Activated T-cell treated with anti-CD3 and anti-CD28 coated beads, Interleukin-2, amount 50 U/mL, for 24 hours (primary cell): ENCODE measurements around the gene CDCP2.

Experiments used
- DNase-seq: peaks from one replicate; pipeline ENCODE4 v3.0.0-alpha.2; 2020
- H3K27ac Mint-ChIP-seq: 2 replicates; pipeline ENCODE4 v1.8.0; 2020; ENCODE audit warnings: mild to moderate bottlenecking, mixed read lengths
- H3K27me3 Mint-ChIP-seq: 2 replicates; pipeline ENCODE4 v1.8.0; 2020; ENCODE audit warnings: mixed read lengths
- H3K36me3 Mint-ChIP-seq: 2 replicates; pipeline ENCODE4 v1.8.0; 2020; ENCODE audit warnings: low read depth, mixed read lengths
- H3K4me1 Mint-ChIP-seq: 2 replicates; pipeline ENCODE4 v1.8.0; 2020; ENCODE audit warnings: low read depth, mixed read lengths
- H3K4me3 Mint-ChIP-seq: 2 replicates; pipeline ENCODE4 v1.8.0; 2020; ENCODE audit warnings: mild to moderate bottlenecking, moderate library complexity, mixed read lengths
- H3K9me3 Mint-ChIP-seq: 2 replicates; pipeline ENCODE4 v1.8.0; 2020; ENCODE audit warnings: mixed read lengths

Gene CDCP2

DNA sequence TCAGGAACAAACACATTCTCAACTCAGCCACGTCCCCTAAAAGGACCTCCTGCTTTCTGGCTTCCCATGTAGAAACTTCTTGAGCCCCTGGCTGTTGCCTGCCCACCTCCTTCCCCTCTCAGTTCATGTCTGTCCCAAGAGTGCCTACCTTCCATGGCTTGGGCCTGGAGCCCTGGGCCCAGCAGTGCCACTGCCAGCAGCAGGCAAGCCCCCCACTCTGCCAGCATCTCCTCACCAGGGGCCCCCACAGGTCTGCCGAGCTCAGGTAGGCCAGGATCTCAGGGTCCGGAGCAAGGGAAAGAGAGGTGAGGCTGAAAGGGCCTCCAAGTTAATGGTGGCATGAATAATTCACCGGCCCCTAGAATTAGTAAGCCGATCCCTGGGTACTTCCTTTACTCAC, at the start of gene CDCP2:
CDCP2 (minus strand) TSS at position 305 of the 400 bp plus-strand sequence; CDS start at position 227, 78 bp downstream.
- Mint-ChIP-seq H3K36me3 (no peaks in the 10 kb centered on the region), H3K9me3 (no peaks in the 10 kb centered on the region), H3K4me1 (no peaks in the 10 kb centered on the region), H3K27me3 (no peaks in the 10 kb centered on the region), H3K27ac (no peak within 1 kb of the TSS), H3K4me3 (no peak within 1 kb of the TSS)
- no peak for DNase-seq

DNA sequence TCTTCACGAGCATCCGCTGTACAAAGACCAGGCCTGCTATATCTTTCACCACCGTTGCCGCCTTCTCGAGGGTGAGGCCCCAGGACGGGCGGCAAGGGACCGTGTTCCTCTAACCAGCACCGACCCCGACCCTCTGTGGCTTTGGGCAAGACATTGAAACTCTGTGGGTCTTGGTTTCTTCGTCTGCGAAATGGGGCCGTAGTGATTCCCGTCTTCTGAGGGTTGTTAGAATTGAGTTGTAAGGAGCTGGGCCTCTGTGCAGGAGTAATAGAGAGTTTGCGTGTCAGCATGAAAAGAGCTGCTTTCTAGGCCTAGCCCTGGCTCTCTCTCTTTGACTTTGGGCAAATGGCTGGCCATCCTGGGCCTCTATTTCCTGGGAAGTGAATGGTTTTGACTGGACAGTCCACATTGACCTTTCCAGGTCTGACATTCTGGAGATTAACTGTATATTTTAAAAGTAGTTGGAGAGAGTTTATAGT, 47.8 kb upstream of the CDCP2 start:
- DNase-seq: no peak
- Mint-ChIP-seq H3K4me1 (peaks cover 38% of the 10 kb centered on the region), H3K27ac (peak overlapping the region; percentile 92), H3K9me3 (no peaks in the 10 kb centered on the region), H3K36me3 (peaks cover 56% of the 10 kb centered on the region), H3K4me3 (peak overlapping the region; percentile 96), H3K27me3 (no peaks in the 10 kb centered on the region)

DNA sequence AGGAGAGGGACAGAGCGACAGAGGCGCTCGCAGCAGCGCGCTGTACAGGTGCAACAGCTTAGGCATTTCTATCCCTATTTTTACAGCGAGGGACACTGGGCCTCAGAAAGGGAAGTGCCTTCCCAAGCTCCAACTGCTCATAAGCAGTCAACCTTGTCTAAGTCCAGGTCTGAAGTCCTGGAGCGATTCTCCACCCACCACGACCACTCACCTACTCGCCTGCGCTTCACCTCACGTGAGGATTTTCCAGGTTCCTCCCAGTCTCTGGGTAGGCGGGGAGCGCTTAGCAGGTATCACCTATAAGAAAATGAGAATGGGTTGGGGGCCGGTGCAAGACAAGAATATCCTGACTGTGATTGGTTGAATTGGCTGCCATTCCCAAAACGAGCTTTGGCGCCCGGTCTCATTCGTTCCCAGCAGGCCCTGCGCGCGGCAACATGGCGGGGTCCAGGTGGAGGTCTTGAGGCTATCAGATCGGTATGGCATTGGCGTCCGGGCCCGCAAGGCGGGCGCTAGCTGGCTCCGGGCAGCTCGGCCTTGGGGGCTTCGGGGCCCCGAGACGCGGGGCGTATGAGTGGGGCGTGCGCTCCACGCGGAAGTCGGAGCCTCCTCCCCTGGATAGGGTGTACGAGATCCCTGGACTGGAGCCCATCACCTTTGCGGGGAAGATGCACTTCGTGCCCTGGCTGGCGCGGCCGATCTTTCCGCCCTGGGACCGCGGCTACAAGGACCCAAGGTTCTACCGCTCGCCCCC, 47.1 kb upstream of the CDCP2 start, which contains the start of the genes CYB5RL and MRPL37:
CYB5RL (minus strand) TSS at position 266 of the 754 bp plus-strand sequence. CDS start 4,414 bp downstream, outside the sequence.
MRPL37 (plus strand) TSS at position 403 of the 754 bp plus-strand sequence; CDS start at position 480, 77 bp downstream.
- H3K9me3 Mint-ChIP-seq: no peaks in the 10 kb centered on the region
- DNase-seq: peak; percentile 90
- H3K27me3 Mint-ChIP-seq: no peaks in the 10 kb centered on the region
- peaks cover 37% of the 10 kb centered on the region for H3K4me1 Mint-ChIP-seq
- H3K36me3 Mint-ChIP-seq: peaks cover 54% of the 10 kb centered on the region
- peak within 1 kb of the TSS; percentile 92 for H3K27ac Mint-ChIP-seq
- peak within 1 kb of the TSS; percentile 96 for H3K4me3 Mint-ChIP-seq

DNA sequence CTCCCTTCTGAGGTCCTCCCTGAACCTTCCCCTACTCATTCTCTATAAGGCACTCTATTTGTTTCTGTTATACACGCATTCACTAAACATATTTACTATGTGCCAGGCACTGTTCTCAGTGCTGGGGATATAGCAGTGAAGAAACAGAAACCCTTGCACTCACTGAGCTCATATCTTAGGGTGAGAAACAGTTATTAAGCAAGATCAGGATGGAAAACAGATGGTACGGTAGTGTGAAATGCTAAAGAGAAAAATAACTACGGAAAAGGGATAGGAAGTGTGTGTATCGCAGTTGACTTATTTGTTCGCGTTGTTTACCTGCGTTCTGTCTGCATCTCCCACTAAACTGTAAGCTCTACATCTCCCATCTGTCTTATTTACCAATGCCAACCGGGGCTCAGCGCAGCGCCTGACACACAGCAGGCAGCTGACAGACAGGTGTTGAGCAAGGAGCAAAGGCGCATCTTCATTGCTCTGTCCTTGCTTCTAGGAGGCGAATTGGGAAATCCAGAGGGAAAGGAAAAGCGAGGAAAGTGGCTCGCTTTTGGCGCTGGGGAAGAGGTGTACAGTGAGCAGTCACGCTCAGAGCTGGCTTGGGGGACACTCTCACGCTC, 46.5 kb upstream of the CDCP2 start:
- H3K36me3 Mint-ChIP-seq: peaks cover 53% of the 10 kb centered on the region
- H3K9me3 Mint-ChIP-seq: no peaks in the 10 kb centered on the region
- no peak for DNase-seq
- H3K27me3 Mint-ChIP-seq: no peaks in the 10 kb centered on the region
- peak overlapping the region; percentile 92 for H3K27ac Mint-ChIP-seq
- H3K4me1 Mint-ChIP-seq: peaks cover 35% of the 10 kb centered on the region
- H3K4me3 Mint-ChIP-seq: peak overlapping the region; percentile 96

DNA sequence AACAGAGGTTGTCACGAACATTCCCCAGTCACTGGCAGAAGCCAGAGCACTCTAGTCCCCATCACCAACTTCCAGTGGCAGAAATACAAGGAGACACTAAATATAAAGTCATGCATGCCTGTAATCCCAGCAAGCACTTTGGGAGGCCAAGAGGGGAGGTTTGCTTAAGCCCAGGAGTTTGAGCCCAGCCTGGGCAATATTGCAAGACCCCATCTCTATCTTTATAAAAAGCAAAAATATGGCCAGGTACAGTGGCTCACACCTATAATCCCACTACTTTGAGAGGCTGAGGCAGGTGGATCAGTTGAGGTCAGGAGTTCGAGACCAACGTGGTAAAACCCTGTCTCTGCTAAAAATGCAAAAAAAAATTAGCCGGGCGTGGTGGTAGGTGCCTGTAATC, 40.7 kb upstream of the CDCP2 start:
- no peaks in the 10 kb centered on the region for H3K27me3 Mint-ChIP-seq
- no peak overlapping the region for H3K4me3 Mint-ChIP-seq
- no peaks in the 10 kb centered on the region for H3K9me3 Mint-ChIP-seq
- H3K36me3 Mint-ChIP-seq: peaks cover 58% of the 10 kb centered on the region
- no peak for DNase-seq
- no peak overlapping the region for H3K27ac Mint-ChIP-seq
- H3K4me1 Mint-ChIP-seq: no peaks in the 10 kb centered on the region

DNA sequence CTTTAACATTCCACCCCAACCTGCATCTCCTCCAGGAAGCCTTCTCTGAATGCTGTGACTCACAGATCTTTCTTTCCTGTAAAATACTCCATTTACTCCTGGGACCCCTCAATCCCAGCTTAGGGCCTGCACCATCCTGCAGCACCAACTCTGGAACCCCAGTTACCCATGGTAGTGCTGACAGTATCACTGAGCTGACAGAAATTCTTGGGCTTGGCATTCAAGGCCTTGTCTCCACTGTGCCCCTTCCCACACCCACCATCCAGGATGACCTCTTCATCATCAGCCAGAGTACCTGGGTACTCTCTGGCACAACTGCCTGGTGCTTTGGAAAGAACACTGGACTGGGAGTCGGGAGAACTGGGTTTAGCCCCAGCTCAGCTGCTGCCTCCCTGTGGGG, 38.7 kb upstream of the CDCP2 start:
- Mint-ChIP-seq H3K27ac (no peak overlapping the region), H3K4me3 (no peak overlapping the region), H3K27me3 (no peaks in the 10 kb centered on the region), H3K9me3 (no peaks in the 10 kb centered on the region), H3K4me1 (no peaks in the 10 kb centered on the region), H3K36me3 (peaks cover 75% of the 10 kb centered on the region)
- no peak for DNase-seq

DNA sequence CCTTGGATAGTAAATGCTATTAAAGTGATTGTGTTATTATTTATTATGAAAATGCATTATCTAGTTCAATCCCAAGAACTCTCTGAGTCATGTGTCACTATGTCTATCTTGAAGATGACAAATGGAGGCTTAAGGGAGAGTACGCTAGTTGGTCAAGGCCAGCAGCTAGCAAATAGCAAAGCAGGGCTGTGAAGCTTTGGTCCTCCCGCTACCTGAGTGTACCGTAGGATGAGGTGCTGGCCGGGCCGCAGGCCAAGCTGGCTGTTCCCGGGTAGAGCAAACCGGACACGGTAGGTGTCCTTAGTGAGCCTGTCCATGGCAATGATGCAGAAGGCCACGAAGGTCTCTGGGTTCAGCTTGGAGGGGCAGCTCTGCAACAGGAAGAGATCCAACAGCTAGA, 37.7 kb upstream of the CDCP2 start:
- Mint-ChIP-seq H3K4me3 (no peak overlapping the region), H3K4me1 (no peaks in the 10 kb centered on the region), H3K27ac (no peak overlapping the region), H3K36me3 (peaks cover 83% of the 10 kb centered on the region), H3K27me3 (no peaks in the 10 kb centered on the region), H3K9me3 (no peaks in the 10 kb centered on the region)
- no peak for DNase-seq

DNA sequence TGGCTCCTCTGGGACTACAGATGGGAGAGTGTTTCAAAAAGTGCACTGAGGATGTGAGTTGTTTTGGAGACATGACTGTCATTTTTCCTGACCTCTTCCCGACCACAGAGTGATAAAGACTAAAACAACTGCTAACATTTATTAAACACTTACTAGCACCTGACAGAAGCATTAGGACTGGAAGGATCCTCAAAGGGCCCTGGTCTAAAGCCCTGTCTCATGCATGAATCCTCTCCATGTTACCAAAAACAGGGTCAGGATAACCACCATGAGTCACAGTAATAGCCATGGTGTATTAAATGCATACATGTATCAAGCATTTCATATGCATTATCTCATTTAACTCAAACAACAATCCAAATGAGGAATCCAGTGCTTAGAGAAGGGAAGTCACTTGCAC, 35.5 kb upstream of the CDCP2 start:
- Mint-ChIP-seq H3K4me1 (no peaks in the 10 kb centered on the region), H3K4me3 (no peak overlapping the region), H3K36me3 (peaks cover 82% of the 10 kb centered on the region), H3K9me3 (no peaks in the 10 kb centered on the region), H3K27ac (no peak overlapping the region), H3K27me3 (no peaks in the 10 kb centered on the region)
- DNase-seq: no peak

DNA sequence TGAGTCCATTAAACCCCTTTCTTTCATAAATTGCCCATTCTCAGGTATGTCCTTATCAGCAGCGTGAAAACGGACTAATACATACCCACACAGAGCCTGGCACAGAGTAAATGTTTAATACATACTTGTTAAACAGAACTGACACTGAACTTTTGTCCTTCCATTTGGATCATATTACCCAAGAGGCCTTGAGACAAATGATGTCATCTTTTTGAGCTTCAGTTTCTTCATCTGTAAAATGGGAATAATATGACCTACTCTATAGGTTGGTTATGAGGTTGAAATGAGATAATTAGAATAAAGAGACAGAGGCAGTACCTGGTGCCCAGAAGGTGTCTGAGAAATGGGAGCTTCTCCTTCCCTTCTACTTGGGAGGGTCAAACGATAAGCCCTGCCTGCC, 33.3 kb upstream of the CDCP2 start:
- no peaks in the 10 kb centered on the region for H3K27me3 Mint-ChIP-seq
- DNase-seq: no peak
- H3K9me3 Mint-ChIP-seq: no peaks in the 10 kb centered on the region
- H3K4me3 Mint-ChIP-seq: no peak overlapping the region
- peaks cover 71% of the 10 kb centered on the region for H3K36me3 Mint-ChIP-seq
- no peak overlapping the region for H3K27ac Mint-ChIP-seq
- H3K4me1 Mint-ChIP-seq: no peaks in the 10 kb centered on the region

DNA sequence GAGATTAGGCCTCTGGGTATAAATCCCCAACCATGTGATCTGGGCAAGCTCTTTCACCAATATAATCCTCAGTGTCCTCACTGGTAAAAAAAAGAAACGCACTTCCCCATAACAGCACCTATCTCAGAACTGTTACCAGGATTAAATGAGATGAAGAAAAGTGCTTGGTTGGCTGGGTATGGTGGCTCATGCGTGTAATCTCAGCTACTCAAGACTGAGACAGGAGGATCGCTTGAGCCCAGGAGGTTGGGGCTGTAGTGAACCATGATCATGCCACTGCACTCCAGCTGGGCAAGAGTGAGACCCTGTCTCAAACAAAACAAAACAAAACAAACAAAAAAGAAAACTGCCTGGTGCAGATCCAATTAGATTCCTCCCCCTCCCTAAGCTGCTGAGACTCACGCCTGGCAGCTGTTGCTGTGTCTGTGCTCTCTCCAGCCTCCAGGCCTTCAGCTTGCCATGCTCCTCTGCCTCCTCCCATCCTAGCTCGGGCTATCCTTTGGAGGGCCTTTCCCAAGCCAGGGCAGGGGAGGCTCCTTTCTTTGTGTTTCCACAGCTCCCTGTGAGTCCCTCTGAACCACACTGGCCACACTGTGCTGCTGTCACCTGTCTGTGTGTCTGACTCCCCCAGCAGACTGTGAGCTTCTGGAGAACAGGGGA, 28.0 kb upstream of the CDCP2 start:
- no peak for DNase-seq
- no peak overlapping the region for H3K27ac Mint-ChIP-seq
- peaks cover 57% of the 10 kb centered on the region for H3K36me3 Mint-ChIP-seq
- H3K27me3 Mint-ChIP-seq: no peaks in the 10 kb centered on the region
- no peak overlapping the region for H3K4me3 Mint-ChIP-seq
- H3K9me3 Mint-ChIP-seq: no peaks in the 10 kb centered on the region
- no peaks in the 10 kb centered on the region for H3K4me1 Mint-ChIP-seq

DNA sequence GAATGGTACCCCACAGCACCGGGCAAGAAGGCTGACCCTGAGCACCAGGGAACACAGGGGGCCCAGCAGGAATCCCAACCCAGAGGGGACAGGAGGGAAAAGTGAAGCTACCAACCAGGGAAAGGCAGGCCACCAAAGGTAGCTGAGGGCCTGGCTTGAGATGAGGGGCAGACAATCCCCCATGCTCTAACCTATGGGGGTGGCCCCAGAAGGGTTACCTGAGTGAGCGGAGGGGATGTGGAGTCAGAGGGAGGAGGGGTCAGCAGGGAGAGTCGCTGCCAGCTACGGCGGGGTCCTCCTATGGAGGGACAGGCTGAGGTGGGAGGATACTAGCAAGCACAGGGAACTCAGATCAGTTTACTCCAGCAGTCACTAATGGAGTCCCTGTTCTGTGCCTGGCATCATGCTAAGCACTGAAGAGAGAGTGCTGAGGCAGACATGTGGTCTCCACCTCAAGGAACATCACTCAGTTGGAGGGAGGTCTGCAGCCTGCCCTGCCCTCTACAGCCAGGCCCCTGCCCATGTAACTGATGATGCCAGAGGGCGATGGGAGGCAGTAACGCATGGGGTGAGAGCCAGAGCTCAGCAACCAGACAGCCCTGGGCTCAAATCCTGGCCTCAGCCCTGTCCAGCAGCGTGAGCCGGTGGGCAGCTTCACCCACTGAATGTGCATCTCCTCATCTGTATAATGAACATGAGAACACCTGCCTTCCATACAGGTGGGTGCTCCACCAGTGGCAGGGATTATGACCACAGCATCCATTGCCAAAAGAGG, 25.7 kb upstream of the CDCP2 start:
- no peak for DNase-seq
- H3K4me3 Mint-ChIP-seq: no peak overlapping the region
- no peaks in the 10 kb centered on the region for H3K27me3 Mint-ChIP-seq
- peaks cover 48% of the 10 kb centered on the region for H3K36me3 Mint-ChIP-seq
- H3K9me3 Mint-ChIP-seq: no peaks in the 10 kb centered on the region
- H3K27ac Mint-ChIP-seq: no peak overlapping the region
- H3K4me1 Mint-ChIP-seq: no peaks in the 10 kb centered on the region

DNA sequence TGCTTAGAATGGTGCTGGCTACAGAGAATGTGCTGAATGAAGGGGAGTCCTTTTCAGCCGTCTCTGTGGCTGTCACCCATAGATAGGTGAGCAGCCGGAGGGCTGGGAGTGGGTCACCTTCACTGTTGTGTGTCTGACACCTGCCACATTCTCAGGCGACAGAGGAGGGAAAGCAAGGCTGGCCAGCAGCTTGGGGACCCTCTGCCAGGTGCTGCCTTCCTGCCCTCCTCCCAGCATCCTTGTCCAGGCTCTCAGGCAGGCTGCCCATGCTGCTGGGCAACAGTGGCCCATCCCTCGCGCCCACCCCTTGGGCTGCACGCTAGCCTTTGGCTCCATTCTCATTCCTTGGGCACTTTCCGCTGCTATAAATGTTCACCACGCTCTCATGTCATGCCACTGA, 24.9 kb upstream of the CDCP2 start:
- H3K36me3 Mint-ChIP-seq: peaks cover 42% of the 10 kb centered on the region

DNA sequence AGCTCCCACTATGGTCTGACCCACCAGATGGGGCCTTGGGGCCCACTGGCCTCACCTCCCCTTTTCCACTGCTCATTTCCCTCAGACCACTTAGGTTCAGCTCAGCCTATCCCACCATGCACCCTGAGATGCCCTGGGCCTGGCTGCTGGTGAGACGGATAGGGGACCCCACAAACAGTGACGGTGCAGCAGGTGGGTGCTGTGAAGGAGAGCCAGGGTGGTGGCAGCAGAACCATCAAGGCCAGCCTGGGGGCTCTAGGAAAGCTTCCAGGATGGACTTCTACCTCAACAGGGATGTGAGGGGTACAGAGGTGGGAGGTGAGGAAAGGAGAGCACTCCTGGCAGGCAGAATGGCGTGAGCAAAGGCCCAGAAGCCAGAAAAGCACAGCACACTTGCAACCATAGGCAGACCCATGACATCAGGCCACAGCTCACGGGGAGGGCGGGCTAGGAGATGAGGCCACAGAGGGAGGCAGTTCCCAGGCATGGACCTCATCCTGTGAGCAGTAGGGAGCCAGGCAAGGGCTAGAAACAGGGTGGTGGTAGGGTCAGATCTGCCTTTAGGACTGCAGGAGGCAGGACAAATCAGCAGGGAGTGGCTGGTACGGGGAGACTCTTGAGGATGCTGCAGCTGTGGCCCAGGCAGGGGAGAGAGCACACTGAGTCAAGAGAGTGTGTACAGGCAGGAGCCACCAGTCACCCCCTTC, 24.0 kb upstream of the CDCP2 start:
- no peaks in the 10 kb centered on the region for H3K9me3 Mint-ChIP-seq
- no peak overlapping the region for H3K4me3 Mint-ChIP-seq
- no peaks in the 10 kb centered on the region for H3K27me3 Mint-ChIP-seq
- no peak for DNase-seq
- H3K4me1 Mint-ChIP-seq: no peaks in the 10 kb centered on the region
- peaks cover 43% of the 10 kb centered on the region for H3K36me3 Mint-ChIP-seq
- H3K27ac Mint-ChIP-seq: no peak overlapping the region

More for the DNA sequence above, 24.9 kb upstream of the CDCP2 start:
- H3K9me3 Mint-ChIP-seq: no peaks in the 10 kb centered on the region
- DNase-seq: no peak
- H3K4me1 Mint-ChIP-seq: no peaks in the 10 kb centered on the region
- no peak overlapping the region for H3K27ac Mint-ChIP-seq
- H3K27me3 Mint-ChIP-seq: no peaks in the 10 kb centered on the region
- H3K4me3 Mint-ChIP-seq: no peak overlapping the region

DNA sequence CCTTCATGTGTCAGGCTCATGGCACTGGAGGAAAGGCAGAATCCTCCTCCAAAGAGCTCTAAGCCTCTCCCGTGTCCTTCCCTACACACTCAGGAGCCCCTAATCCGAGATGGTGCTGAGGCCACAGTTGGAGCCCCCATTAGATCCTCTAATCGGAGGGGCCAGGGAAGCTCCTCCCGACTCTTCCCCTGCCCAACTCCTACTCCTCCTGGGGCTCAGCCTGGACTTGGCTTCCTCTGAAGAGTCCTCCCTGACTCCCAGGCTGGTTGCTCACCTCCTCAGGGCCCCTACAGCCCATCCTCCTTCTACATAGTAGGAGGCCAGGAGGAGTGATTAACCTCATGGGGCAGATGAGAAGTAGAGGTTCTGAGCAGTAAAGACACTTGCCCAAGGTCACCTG, 21.3 kb upstream of the CDCP2 start:
- peaks cover 9% of the 10 kb centered on the region for H3K4me1 Mint-ChIP-seq
- DNase-seq: no peak
- H3K4me3 Mint-ChIP-seq: no peak overlapping the region
- no peaks in the 10 kb centered on the region for H3K9me3 Mint-ChIP-seq
- H3K27me3 Mint-ChIP-seq: no peaks in the 10 kb centered on the region
- peaks cover 29% of the 10 kb centered on the region for H3K36me3 Mint-ChIP-seq
- H3K27ac Mint-ChIP-seq: no peak overlapping the region
